GM12872 (cell line): ENCODE data around the gene NPC2.

ENCODE experiments used
- TF ChIP-seq, protein P1 (sequence below): IDR thresholded peaks from 3 replicates; pipeline ENCODE4 v1.5.1; 2011; ENCODE audit warnings: low read depth, mild to moderate bottlenecking, low read length, moderate library complexity; ENCODE audit not compliant: insufficient read depth

The NPC2 gene

DNA sequence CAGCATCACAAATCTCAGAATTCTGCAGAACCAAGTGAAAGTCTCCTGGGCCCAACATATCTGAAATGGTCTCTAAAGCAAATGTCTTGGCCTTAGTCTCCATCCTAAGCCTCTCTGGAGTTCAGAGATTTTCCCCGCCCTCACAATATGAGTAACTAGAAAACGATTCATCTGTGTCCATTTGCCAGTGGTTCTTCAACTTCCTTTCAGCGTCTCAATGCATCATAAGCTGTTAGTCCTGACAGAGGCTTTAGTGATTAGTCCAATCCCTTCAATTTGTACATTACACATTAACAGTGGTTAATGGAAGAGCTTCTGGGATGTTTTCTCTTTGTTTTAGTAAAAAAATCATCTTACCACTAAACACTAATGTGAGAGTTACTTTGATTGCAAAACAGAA is 17.4 kb downstream of the NPC2 start:
- TF ChIP-seq, protein P1, sequence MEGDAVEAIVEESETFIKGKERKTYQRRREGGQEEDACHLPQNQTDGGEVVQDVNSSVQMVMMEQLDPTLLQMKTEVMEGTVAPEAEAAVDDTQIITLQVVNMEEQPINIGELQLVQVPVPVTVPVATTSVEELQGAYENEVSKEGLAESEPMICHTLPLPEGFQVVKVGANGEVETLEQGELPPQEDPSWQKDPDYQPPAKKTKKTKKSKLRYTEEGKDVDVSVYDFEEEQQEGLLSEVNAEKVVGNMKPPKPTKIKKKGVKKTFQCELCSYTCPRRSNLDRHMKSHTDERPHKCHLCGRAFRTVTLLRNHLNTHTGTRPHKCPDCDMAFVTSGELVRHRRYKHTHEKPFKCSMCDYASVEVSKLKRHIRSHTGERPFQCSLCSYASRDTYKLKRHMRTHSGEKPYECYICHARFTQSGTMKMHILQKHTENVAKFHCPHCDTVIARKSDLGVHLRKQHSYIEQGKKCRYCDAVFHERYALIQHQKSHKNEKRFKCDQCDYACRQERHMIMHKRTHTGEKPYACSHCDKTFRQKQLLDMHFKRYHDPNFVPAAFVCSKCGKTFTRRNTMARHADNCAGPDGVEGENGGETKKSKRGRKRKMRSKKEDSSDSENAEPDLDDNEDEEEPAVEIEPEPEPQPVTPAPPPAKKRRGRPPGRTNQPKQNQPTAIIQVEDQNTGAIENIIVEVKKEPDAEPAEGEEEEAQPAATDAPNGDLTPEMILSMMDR = no peak

DNA sequence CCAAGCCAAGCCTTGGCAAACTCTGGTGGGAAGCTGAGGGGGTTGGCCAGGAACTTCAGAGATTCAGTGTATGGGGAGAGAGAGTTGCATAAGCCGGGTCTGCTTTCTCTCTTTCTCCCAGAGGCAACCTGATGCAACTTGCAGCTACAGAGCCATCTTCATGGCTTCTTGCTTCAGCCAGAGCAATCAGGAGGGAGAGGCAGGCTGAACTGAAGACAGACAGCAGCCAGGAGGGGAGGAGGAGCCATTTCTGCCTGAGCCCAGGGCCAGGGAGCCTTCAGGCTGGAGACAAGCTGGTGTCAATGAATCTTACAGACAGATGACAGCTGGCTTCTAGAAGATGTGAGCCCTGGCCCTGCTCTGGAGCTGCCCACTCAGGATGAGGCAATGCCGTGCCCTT is 18.7 kb downstream of the NPC2 start:
- TF ChIP-seq, protein P1 = no peak

DNA sequence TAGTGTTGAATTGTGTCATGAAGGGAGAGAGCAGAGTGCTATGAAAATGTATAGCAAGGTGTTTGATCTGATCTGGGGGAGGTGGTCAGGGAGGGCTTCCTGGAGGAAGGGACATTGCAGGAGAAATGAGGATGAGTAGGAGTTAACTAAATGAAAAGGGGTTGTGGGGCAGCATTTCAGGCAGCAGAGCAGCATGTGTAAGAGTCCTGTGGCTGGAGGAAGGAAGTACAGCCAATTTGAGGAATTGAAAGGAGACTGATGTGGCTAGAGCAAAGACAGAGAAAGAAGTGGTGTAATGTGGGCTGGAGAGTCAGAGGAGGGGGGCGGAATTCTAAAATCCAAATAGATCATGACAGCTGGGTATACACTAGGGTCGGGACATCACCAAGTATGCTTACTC is 20.5 kb downstream of the NPC2 start:
- TF ChIP-seq, protein P1 = no peak

DNA sequence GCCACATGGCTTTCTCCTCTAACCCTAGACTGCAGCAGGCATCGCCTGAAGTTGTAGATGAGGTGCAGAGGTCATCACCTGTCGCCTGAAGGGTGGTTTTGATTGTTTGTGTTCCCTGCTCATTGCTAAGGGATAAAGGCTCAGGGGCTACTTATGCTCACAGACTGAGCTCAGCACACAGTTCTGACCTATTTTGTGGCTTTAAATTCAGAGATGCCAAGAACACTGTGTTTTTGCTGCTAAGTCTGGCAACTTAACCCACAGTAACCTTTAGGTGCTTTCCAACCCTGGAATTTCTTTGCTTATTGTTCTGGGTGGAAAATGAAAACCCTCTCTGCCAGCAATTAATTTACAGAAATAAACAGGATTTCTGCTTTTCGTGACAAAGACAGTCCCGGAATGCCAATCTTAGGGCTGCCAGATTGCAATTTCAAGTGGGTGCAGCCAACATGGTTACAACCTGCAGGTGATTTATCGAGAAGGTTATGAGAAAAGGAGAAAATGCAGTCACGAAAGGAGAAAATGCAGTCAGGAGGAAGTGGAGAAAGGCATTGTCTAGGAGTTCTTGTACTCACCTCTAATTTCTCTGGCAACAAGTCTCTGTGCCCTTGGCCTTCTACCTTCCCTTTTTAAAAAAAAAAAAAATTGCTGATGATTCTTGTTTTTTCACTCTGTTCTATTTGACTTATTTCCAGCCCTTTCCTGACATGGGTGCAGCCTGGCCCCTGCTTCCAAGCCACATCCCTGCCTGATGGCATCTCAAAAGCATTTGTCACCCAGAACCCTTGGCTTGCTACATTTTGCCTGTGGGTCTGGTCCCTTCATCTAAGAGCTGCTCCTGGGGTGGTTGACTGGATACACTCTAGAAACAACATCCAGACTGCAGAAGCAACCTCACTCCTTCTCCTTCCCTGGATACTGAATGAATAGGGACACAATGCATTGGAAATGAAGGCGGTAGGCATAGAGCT is 23.3 kb downstream of the NPC2 start:
- TF ChIP-seq, protein P1 = no peak

DNA sequence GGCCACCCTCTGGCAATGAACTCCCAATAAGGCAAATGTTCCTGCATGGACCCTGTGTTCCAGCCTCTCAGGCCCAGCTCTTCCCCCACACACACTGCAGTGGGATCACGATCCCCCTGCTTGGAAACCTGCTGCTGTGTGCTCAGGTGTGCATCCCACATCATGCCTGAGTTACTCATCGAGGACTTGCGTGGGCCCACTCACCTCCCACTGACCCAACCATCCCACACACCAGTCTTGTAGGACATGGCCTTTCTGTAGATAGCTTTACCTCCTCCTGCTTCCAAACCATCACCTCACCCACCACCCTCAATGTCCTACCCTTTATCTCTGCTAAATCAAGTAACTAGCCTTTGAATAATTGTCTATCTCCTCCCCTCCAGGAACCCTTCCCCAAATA is 24.6 kb downstream of the NPC2 start:
- TF ChIP-seq, protein P1 = no peak

DNA sequence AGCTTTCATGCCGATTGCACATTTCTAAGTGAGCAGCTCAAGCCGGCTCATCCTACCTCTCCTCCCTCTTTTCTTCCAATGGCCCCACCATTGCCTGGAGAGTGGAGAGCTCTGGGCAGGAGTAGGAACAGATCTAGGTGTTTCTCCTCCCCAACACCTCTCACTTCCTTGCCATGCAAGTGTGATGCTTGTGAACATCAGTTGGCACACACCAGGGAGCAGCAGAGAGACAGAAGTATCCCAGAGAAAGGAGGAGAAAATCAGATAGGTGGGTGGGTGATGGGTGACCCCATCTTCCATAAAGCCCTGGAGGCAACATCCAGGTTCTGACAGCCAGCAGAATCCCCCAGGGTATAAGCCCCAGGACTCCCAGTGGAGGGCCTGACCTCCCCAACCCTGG is 27.8 kb downstream of the NPC2 start:
- TF ChIP-seq, protein P1 = no peak

DNA sequence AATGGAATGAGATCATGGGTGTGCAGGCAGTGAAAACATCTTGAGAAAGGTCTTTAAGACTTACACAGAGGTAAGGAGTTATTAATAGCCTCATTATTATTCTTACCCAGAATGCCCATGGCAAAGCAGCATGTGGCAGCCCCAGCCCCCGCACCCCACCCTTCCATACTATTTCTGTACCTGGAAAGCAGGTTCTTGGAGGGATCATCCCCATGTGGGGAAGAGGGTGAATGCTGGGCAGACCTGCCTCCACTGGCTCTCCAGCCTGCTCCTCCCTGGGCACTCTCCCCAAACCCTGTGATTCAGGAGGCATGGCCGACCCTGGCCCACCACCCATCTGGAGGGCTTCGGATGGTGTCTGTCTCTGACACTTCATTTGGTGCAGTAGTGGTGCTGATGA is 28.3 kb downstream of the NPC2 start:
- TF ChIP-seq, protein P1 = no peak
